ENCODE measurements around the gene IPO4. TPM values are rescaled to one million over a fixed set of nuclear protein-coding genes. Genes with fewer than 3 reads are reported as not detected.

Gene IPO4
- total and polyA plus RNA-seq, 2 of the 13 experiments (the other 11 are each of a cell fraction or from before 2014, with no cell fraction given), result 39.0 to 179 TPM

GRCh38 chr14:24138396-24139271 is 50.0 kb downstream of the IPO4 start (continued):
- no peak for TF ChIP-seq ZBTB10 (CRISPR knock-in tag; IDR thresholded peaks at IDR 0.05; ENCODE audit: borderline replicate concordance)
- TF ChIP-seq ZNF235 (CRISPR knock-in tag; IDR thresholded peaks at IDR 0.05; ENCODE audit: borderline replicate concordance), result no peak
- no peak; the same call in 1 of the 2 replicates for TF ChIP-seq ZNF704 (CRISPR knock-in tag; IDR thresholded peaks at IDR 0.05; ENCODE audit: borderline replicate concordance)
- TF ChIP-seq MXD4 (CRISPR knock-in tag; IDR thresholded peaks at IDR 0.05), result no peak; the same call in 1 of the 2 replicates
- TF ChIP-seq ATF7 (IDR thresholded peaks at IDR 0.05), result peak; percentile 84
- peak; percentile 45; the same call in 1 of the 2 replicates for TF ChIP-seq ATF7 (CRISPR knock-in tag; IDR thresholded peaks at IDR 0.05)
- TF ChIP-seq ZNF792 (CRISPR knock-in tag; IDR thresholded peaks at IDR 0.05), result no peak; the same call in 1 of the 2 replicates
- no peak for TF ChIP-seq HMG20A (CRISPR knock-in tag; IDR thresholded peaks at IDR 0.05; ENCODE audit: borderline replicate concordance)
- no peak for TF ChIP-seq FOXM1 (CRISPR knock-in tag; IDR thresholded peaks at IDR 0.05)
- no peak for TF ChIP-seq ZNF75D (CRISPR knock-in tag; IDR thresholded peaks at IDR 0.05; ENCODE audit: borderline replicate concordance)
- TF ChIP-seq ZNF446 (CRISPR knock-in tag; IDR thresholded peaks at IDR 0.05), result no peak
- TF ChIP-seq MYC (CRISPR knock-in tag; IDR thresholded peaks at IDR 0.05; ENCODE audit: borderline replicate concordance), result no peak; the same call in 1 of the 2 replicates
- TF ChIP-seq MATR3 (CRISPR knock-in tag; IDR thresholded peaks at IDR 0.05), result no peak
- no peak for TF ChIP-seq SRSF4 (IDR thresholded peaks at IDR 0.05; ENCODE audit: low read depth, low read length, poor library complexity, severe bottlenecking)
- TF ChIP-seq ETV5 (CRISPR knock-in tag; IDR thresholded peaks at IDR 0.05; ENCODE audit: borderline replicate concordance), result no peak
- peak; percentile 44; the same call in 1 of the 2 replicates for TF ChIP-seq ZNF263 (CRISPR knock-in tag; IDR thresholded peaks at IDR 0.05)
- TF ChIP-seq HNF4A (CRISPR knock-in tag; IDR thresholded peaks at IDR 0.05), result peak; percentile 28; the same call in 1 of the 2 replicates
- no peak for TF ChIP-seq DBP (CRISPR knock-in tag; IDR thresholded peaks at IDR 0.05; ENCODE audit: not compliant biosample characterization)
- no peak for TF ChIP-seq PHF21A (CRISPR knock-in tag; IDR thresholded peaks at IDR 0.05)
- TF ChIP-seq ZNF598 (CRISPR knock-in tag; IDR thresholded peaks at IDR 0.05; ENCODE audit: borderline replicate concordance), result no peak; the same call in 1 of the 2 replicates
- no peak for TF ChIP-seq ZFP36 (IDR thresholded peaks at IDR 0.05; ENCODE audit: borderline replicate concordance, low read depth, low read length, partially characterized antibody)
- TF ChIP-seq GPN1 (CRISPR knock-in tag; IDR thresholded peaks at IDR 0.05; ENCODE audit: borderline replicate concordance), result peak; percentile 61; the same call in 1 of the 2 replicates
- no peak for TF ChIP-seq MAZ (IDR thresholded peaks at IDR 0.05; ENCODE audit: borderline replicate concordance, low read depth, low read length)
- no peak for TF ChIP-seq MAZ (CRISPR knock-in tag; IDR thresholded peaks at IDR 0.05; ENCODE audit: low read depth)
- no peak for TF ChIP-seq ZNF501 (CRISPR knock-in tag; IDR thresholded peaks at IDR 0.05)

Measured in HepG2 (cell line).